SK-N-DZ (cell line): ENCODE measurements around the gene PKM.

Experiments used
- DNase-seq: peaks from one replicate; pipeline ENCODE4 v3.0.0-alpha.2; 2015; ENCODE audit warnings: low spot score

The PKM gene

DNA sequence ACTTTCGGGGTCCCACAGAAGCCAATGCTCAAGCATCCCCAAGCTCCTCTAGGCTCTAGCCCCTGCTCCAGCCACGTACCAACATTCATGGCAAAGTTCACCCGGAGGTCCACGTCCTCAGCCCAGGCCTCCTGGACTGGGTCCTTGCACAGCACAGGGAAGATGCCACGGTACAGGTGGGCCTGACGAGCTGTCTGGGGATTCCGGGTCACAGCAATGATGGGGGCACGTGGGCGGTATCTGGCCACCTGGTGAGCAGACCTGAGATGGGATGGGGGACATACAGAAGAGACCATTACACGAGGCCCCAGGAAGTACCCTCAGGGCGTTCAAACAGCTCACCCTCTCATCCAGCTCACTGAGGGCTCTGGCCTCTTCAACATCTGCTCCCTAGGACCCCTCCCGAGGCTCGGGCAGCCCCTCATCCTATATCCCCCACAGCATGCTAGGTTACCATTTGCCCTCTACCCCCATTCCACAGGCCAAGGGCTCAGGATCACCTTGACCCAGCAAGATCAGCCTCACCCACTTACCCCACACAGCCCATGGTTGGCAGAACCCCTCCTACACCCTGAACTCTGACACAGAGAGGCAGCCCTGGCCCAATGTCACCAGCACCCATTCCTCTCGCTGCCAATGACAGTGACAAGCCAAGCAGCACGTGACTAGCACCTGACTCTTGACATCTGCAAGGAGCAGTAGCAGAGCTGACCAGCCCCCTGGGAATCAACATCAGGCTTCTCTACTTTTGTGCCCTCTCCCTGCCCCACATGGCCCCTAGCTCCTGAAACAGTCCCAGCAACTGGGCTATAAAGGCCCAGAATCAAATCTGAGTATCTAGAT is 30.4 kb downstream of the PKM start:
- no peak for DNase-seq

GRCh38 chr15:72199721-72200212 is 31.2 kb downstream of the PKM start:
- peak; percentile 63 for DNase-seq

- no peak for DNase-seq
These were observed 31.8 kb downstream of the PKM start for GRCh38 chr15:72199205-72199515.

- DNase-seq: no peak
These were observed 32.4 kb downstream of the PKM start for GRCh38 chr15:72198356-72199204.

- no peak for DNase-seq
These were observed 33.3 kb downstream of the PKM start, which contains the start of gene GRAMD2A for GRCh38 chr15:72197460-72198355. Gene GRAMD2A (minus strand): TSS chr15:72197787.

DNA sequence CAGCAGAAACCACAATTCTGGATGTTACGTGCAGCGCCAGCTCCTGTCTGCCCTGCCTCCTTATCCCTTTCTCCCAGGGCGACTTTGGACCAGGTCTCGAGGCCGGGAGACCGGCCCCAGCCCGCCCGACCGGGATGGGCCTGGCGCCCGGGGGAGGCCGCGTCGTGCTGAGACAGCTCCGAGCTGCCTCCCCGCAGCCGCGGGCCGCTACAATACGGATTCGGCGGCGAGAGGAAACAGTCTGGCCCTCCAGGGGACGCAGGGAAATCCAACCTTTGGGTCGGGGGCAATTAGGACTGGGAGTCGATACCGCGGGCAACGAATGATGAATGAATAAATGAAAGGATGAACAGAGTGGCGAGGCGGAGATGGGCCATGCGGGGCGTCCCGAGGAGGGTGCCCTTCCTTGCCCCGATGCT is 33.9 kb downstream of the PKM start:
- DNase-seq: no peak

- DNase-seq: no peak
These were observed 34.5 kb downstream of the PKM start for GRCh38 chr15:72196409-72197040.

- no peak for DNase-seq
These were observed 35.9 kb downstream of the PKM start for GRCh38 chr15:72195101-72195511.

GRCh38 chr15:72193836-72194396 is 37.1 kb downstream of the PKM start:
- DNase-seq: no peak

DNA sequence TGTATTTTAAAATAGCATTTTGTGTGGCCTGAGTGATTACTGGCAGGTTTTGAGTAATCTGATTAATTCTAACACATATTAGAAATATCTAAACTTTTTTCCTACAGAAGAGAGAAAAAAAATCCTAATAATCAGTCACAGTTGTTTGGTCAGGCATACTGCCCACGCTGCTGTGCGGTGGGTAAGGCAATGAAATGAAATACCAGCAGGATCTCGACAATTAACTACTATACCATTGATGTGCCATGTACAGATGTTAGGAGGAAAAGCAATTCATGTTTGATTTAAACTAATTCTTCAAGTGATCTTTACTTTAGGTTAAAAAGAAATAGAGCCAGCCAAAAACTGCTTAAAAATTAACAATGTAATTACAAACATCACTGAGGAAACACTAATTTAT is 38.6 kb downstream of the PKM start:
- no peak for DNase-seq

- no peak for DNase-seq
These were observed 41.6 kb downstream of the PKM start for GRCh38 chr15:72189250-72189902.

DNA sequence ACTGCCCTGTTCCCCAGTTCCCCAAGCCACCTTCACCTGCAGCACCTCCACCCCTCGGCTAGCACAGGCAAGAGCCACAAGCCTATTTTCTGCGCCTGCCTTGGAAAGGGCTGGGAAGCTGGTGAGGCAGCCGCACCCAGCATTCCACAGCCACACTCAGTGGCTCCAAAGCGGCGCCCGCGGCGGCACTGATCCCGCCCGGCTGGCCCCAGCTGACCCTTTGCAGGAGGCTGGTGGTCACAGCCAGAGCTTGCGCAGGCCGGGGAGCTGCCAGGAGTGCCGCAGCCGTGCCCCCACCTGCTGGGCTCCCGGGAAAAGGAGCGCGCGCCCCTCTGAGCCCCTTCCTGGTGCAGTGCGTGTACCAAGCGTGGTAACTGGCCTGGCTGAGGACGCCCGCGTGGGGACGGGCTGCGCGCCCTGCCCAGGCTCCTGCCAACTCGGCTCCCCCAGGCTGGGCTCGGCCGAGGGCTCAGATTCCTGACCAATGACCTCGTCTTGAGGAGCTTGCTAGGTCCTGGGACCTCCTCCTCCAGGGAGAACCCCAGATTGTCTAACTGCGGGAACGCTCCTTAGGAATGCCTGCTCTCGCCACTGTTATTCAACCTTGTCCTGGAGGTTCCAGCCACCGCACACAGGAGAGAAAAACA is 46.7 kb downstream of the PKM start:
- DNase-seq: no peak

GRCh38 chr15:72183781-72184164 is 47.2 kb downstream of the PKM start:
- DNase-seq: no peak

DNA sequence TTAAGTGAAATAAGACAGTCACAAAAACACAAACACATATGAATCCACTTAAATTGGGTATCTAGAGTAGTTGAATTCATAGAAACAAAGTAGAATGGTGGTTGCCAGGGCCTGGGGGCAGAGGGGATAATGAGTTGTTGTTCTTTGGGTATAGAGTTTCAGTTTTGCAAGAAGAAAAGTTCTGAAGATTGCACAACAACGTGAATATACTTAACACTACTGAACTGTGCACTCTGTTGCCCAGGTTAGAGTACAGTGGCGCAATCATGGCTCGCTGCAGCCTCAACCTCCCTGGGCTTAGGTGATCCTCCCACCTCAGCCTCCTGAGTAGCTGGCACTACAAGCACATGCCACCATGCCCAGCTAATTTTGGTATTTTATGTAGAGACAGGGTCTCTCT is 48.3 kb downstream of the PKM start:
- DNase-seq: no peak

- DNase-seq: no peak
These were observed 48.7 kb downstream of the PKM start for GRCh38 chr15:72182244-72182643.

- no peak for DNase-seq
These were observed 50.1 kb downstream of the PKM start for GRCh38 chr15:72180761-72181324.

- no peak for DNase-seq
These were observed 50.9 kb downstream of the PKM start for GRCh38 chr15:72179950-72180581.

GRCh38 chr15:72178976-72179585 is 51.9 kb downstream of the PKM start:
- no peak for DNase-seq
